Iris pigment epithelial cell (primary cell): Measurements from ENCODE around the gene CRYBA2.
A peak's percentile ranks its signal among the peaks of the same experiment; 100 is the strongest.

ENCODE experiments used
- DNase-seq: peaks from one replicate; pipeline ENCODE4 v3.0.0-alpha.2; 2011; ENCODE audit warnings: low read depth

The CRYBA2 gene

GRCh38 chr2:219023045-219023605, 29.9 kb upstream of the CRYBA2 start:
- no peak for DNase-seq

DNA sequence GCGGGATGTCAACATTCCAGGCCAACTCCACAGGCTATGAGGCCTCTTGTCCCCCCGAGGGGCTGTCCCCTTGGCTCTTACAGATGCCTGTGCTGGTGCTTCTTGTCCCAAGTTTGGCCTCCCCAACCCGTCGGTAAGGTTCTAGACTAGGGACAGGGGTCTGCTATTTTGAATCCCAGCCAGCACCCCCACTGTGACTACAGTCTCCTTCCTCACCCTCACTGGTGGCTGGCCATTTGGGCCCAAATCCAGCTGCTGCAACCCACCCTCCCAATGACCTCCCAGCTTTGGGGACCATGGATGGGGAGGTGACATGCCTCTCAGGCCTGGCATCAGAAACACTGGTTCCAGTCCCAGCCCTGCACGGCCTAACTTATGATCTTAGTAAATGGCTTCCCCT, 29.4 kb upstream of the CRYBA2 start:
- DNase-seq: no peak

GRCh38 chr2:219022041-219022440, 28.8 kb upstream of the CRYBA2 start:
- no peak for DNase-seq

DNA sequence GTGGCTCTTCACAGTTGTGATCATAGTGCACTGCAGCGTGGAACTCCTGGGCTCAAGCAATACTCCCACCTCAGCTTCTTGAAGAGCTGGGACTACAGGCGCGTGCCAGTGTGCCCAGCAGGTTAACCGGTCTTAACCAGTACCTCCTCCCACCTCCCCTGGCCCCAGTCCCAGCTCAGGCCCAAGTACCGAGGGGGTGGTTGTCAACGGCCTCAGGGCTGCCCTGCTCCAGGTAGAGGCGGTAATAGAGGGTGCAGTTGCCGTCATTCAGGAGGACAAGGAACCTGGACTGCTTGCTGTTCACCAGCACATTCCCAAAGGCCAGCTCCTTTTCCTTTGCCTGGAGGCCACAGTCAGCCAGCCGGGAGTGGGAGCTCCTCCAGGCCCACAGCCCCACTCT, 28.4 kb upstream of the CRYBA2 start:
- DNase-seq: no peak

GRCh38 chr2:219020604-219021365, 27.6 kb upstream of the CRYBA2 start:
- peak; percentile 19 for DNase-seq

GRCh38 chr2:219019436-219019835, 26.2 kb upstream of the CRYBA2 start:
- DNase-seq: no peak

GRCh38 chr2:219018726-219019125, 25.5 kb upstream of the CRYBA2 start:
- DNase-seq: no peak

- no peak for DNase-seq
Observed at GRCh38 chr2:219018286-219018685, 25.1 kb upstream of the CRYBA2 start.

GRCh38 chr2:219017201-219017931, 24.1 kb upstream of the CRYBA2 start:
- DNase-seq: no peak

- no peak for DNase-seq
Observed at GRCh38 chr2:219016721-219017120, 23.5 kb upstream of the CRYBA2 start.

GRCh38 chr2:219010873-219011272, 17.7 kb upstream of the CRYBA2 start:
- no peak for DNase-seq

DNA sequence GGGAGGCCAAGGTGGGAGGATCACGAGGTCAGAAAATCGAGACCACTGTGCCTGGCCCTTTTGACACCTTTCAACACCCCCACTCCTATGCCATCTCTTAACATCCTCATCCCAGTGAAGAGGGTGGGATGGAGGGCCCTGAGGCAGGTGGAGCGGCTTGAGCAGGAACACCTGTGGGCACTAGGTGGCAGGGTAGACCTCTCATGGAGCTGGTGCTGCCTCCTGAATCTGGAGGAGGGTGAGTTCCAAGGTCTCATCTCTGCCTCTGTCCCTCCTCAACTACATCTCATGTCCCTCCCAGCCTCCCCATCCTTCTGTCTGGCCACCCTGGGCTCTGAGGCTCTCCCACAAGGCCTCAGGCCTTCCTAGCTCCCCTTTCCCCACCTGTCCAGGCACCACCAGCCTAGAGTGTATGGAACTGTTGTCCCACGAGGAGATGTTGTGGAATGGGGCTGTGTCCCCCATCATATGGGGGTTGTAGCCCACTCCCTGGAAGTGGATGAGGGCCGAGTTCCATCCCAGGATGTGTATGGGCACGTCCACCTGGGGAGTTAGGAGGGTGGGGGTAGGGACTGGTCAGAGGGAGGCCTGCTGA, 17.0 kb upstream of the CRYBA2 start:
- no peak for DNase-seq

DNA sequence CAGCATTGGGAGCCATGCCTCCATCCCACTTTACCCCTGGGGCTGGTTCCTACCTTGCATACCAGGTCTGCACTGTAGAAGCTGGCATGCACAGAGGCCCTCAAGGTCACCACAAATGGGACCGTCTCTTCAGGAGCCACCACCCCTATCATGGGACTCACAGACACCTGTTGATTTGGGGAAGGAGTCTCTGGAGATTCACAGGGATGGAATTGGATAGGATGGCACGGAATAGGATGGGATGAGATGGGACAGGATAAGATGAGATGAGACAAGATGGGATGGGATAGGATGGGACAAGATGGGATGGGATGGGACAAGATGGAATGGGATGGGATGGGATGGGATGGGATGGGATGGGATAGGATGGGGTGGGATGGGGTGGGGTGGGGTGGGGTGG, 16.1 kb upstream of the CRYBA2 start:
- DNase-seq: no peak

DNA sequence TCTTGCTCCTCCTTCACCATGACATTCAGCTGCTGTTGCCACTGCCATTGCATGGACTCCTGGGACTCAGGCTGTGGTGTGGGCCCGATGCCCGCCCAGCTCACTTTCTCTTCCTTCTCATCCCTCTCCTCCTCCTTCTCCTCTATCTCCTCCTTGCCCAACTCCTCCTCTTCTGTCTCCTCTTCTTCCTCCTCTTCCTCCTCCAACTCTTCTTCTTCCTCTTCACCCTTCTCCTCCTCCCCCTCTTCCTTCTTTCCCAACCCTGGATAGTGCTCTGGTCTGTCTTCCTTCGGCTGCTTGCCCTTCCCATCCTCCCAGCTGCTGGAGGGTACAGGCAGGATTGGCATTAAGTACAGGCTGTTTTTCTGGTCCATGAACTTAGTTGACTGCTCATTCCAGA, 10.8 kb upstream of the CRYBA2 start:
- no peak for DNase-seq

DNA sequence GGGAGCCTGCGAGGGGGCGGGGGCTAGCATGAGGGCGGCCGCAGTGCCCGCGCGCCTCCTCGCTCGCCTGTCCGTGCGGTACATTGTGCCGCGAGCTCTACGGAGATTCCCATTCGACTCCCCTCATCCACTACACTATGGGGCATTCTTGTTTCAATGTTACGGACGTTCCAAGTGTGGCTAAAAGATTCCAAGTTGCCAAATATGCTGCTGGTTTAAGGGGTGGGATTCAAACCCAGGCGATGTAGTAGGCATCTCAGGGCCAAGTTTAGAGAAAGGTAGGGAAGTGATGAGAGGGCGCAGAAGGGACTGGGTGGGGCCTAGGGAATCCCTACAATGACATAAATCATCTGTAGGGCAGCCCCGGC, 10.0 kb upstream of the CRYBA2 start:
- DNase-seq: peak; percentile 26

- no peak for DNase-seq
Observed at GRCh38 chr2:219002395-219003266, 9.4 kb upstream of the CRYBA2 start.

DNA sequence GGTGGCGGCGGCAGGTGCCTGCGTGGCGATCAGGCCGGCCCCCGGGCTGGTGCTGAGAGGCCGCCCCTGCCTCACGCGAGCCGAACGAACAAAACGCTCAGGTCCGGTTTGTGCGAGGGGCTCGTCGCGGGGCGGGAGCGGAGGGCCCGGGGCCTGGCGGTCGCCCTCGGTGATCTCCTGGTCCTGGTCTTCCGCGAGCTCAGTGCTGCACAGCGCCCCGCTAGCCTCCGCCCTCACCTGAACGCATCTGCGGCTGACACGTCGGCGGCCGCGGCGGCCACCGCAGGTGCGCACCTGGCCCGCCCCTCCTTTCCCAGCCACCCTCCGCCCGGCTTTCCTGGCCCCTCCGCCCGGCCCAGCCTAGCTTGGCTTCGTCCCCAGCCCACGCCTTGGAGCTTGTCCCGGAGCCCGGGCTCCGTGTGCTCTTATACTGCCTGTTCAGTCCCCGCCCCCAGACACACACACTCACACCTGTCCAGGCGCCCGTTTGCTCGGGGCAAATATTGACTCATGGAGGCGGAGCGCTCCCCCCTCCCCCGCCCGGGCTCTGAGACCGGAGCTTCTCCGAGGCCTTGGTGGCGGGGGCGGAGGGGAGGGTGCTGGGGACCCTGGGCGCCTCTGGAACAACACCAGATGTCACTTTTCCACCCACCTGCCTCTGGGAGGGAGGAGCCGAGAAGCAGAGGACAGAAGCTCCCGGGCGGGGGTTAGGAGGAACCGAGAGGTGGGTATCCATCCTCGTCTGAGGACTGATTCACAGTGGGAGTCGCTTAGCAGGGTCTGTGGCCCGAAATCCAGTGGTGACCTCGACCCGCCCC, 8.6 kb upstream of the CRYBA2 start:
- DNase-seq: no peak

DNA sequence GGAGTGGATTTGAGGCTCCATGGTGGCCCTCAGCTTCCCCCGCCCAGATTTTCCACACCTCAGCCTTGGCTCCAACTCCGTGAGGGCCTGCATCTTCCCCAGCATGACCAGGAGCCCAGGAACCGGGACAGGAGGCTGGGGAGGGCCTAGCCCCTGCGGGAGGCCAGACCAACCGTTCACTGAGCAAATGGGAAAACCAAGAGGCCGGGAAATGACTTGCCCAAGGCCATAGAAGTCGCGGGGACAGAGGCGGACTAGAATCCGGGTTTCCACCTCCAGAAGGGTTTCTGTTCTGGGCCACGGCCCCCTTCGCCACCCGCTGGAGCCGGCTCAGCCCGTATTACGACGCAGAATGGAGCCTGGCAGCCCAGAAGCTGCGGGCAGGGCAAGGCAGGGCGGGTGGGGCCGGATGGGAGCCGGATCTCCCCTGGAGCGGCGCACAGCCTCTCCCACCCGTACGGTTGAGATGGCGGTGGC, 7.9 kb upstream of the CRYBA2 start:
- no peak for DNase-seq

GRCh38 chr2:219000569-219000960, 7.3 kb upstream of the CRYBA2 start:
- no peak for DNase-seq

DNA sequence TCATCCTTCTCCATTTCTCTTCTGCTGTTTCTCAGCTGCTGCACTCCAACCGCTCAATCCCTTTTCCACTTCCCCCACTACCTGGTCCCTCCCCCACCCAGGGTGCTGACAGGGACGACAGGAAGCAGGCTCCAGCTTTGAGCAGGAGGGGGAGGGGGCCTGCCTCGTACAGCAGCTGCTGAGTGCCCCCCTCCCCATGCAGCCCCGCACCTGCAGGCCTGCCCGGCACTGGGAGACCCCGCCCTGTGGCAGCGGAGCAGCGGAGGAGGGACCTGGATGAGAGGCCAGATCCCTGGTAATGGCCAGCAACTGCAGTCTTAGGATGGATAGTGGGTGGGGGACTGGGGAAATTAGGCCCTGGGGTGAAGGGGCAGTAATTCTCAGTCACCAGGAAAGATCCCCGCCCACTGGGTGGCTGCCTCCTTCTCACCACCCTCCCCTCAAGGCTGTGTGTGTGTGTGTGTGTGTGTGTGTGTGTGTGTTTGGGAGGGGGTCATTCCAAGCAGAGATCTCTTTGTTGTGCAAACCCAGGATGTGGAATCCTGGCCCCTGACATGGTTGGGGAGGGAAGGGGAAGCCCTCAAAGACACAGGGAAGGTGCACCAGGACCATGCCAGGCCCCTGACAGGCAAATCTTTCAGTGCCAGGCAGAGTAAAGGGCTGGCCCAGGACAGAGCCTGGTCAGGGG, 6.8 kb upstream of the CRYBA2 start:
- DNase-seq: no peak
